ENCODE data around the gene SPACA9. TPM values are rescaled to one million over a fixed set of nuclear protein-coding genes. Genes with fewer than 3 reads are reported as not detected.

Gene SPACA9
- total RNA-seq, 4 donors from 2014 or later: 1.00 to 9.0 (median 1.7) TPM

DNA sequence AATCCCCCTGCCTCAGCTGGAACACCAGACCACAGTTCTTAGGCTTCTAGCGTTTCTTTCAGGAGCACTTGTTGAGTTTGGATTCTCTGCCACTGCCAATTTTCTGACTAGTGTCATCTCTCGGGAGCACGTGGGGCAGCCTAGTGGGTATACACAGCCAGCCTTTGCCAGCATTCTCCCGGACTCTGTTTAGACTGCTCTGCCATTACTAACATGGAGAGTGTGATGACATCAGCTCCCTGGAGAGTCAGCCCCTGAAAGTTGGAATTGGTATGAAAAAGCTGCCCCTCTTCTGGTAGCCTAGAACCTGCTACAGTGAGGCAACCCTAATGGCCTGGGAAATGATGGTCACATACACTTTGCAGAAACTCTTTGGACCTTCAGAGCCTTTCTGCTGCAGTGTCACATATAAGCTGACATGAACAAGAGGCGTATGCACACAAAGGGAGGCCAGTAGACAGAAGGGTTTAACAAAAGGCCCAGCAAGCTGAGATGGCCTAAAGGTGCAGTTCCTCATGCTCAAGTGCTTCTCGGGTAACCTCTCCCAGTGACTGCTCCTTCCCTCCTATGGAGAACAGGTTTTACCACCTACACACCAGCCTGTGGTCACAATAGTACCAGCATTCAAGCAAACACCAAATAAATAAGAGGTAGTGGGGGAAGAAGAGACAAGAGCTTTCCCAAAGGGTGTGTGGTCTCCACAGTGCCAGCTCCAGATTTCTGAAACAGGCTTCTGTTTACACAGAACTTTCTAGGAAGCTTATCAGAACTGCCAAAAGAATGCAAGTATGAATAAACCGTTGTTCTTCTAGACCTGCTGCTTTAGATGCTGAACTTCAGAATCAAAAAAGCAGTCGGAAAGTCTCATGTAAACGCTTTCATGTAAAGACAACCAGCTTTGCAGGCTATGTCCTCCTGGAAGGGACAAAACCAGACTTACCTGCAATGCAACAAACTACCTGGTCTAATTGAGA is 16.5 kb downstream of the SPACA9 start:
- in situ Hi-C loops (cut with MboI; ENCODE audit: low pct_ligation_motif_present in 1 of 4, low pct_unique_long_range_greater_than_20kb in 1 of 4, low sequenced_read_pairs in 3 of 4) (no loop called here), intact Hi-C loops (cut with DNase I; ENCODE audit: low total_unique reads) (no loop called here)
- WGBS, 2 donors (ENCODE audit: low coverage in 1 of 2): 54 to 57% methylated on average over 4 to 9 of the region's 9 CpGs
- H3K4me1 ChIP-seq: peaks cover 0 to 10% (median 6%) of the 10 kb centered on the region in 4 donors
- TF ChIP-seq EP300 (IDR thresholded peaks at IDR 0.05; ENCODE audit: low read depth): no peak
- TF ChIP-seq, protein P1, sequence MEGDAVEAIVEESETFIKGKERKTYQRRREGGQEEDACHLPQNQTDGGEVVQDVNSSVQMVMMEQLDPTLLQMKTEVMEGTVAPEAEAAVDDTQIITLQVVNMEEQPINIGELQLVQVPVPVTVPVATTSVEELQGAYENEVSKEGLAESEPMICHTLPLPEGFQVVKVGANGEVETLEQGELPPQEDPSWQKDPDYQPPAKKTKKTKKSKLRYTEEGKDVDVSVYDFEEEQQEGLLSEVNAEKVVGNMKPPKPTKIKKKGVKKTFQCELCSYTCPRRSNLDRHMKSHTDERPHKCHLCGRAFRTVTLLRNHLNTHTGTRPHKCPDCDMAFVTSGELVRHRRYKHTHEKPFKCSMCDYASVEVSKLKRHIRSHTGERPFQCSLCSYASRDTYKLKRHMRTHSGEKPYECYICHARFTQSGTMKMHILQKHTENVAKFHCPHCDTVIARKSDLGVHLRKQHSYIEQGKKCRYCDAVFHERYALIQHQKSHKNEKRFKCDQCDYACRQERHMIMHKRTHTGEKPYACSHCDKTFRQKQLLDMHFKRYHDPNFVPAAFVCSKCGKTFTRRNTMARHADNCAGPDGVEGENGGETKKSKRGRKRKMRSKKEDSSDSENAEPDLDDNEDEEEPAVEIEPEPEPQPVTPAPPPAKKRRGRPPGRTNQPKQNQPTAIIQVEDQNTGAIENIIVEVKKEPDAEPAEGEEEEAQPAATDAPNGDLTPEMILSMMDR (IDR thresholded peaks at IDR 0.05): no peak
- no peak for TF ChIP-seq POLR2A (IDR thresholded peaks at IDR 0.05)
- no peak for TF ChIP-seq POLR2AphosphoS5 (IDR thresholded peaks at IDR 0.05)
- H3K27me3 ChIP-seq: no peaks in the 10 kb centered on the region
- peak overlapping the region in 2 of 4 donors; percentile 30 to 38 for H3K27ac ChIP-seq
- DNase-seq: no peak
- no peaks in the 10 kb centered on the region for H3K9me3 ChIP-seq
- H3K4me3 ChIP-seq: no peak overlapping the region
- H3K36me3 ChIP-seq: peaks cover 0 to 42% (median 13%) of the 10 kb centered on the region in 4 donors

DNA sequence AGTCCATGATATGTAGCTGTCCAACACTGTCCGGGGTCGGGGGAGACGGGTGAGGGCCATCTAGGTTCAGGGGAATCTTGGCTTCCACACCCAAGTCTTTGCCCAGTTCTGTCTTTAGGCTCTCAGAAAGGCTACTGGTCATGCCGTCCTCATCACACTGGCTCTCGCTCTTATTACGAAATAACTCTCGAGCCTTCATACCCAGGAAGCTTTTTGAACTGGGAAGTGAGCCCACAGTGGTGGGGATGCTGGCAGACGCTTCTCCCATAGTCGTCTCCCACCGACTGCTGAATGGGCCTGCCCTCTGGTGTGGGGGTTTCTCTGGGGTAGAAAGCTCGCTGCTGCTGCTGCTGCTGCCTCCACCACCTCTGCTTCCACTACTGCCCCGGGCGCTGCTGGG is 17.6 kb downstream of the SPACA9 start:
- intact Hi-C loops (cut with DNase I; ENCODE audit: low total_unique reads): no loop called here

DNA sequence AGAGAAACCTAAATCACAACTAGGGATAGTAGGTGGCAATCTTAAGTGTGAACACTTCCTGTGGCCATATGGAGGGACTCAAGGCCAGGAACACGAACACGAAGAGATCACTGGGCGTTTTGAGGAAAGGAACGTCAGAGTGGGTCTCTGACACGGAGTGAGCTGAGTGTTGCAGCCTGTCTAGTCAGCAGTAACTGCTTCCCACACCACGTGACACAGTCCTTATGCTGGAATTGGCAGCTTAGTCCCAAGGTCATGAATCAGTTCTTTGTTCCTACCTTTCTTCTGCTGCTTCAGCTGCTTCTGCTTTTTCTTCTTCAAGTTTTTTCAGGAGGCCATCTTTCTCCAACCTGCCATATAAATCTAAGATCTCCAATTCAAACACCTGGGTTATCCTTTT is 18.2 kb downstream of the SPACA9 start:
- peaks cover 0 to 53% (median 18%) of the 10 kb centered on the region in 4 donors for H3K36me3 ChIP-seq
- no peak for DNase-seq
- 54 to 60% methylated on average over 5 to 6 of the region's 6 CpGs for WGBS, 2 donors (ENCODE audit: low coverage in 1 of 2)

More for the DNA sequence above, 17.6 kb downstream of the SPACA9 start:
- DNase-seq: no peak
- H3K9me3 ChIP-seq: no peaks in the 10 kb centered on the region
- no peak for TF ChIP-seq EP300 (IDR thresholded peaks at IDR 0.05; ENCODE audit: low read depth)
- no peak for TF ChIP-seq POLR2A (IDR thresholded peaks at IDR 0.05)
- TF ChIP-seq, protein P1 (IDR thresholded peaks at IDR 0.05): no peak
- TF ChIP-seq POLR2AphosphoS5 (IDR thresholded peaks at IDR 0.05): no peak
- in situ Hi-C loops (cut with MboI; ENCODE audit: low pct_ligation_motif_present in 1 of 4, low pct_unique_long_range_greater_than_20kb in 1 of 4, low sequenced_read_pairs in 3 of 4): no loop called here
- H3K27ac ChIP-seq: no peak overlapping the region
- peaks cover 0 to 53% (median 18%) of the 10 kb centered on the region in 4 donors for H3K36me3 ChIP-seq
- peaks cover 0 to 10% (median 6%) of the 10 kb centered on the region in 4 donors for H3K4me1 ChIP-seq
- H3K27me3 ChIP-seq: no peaks in the 10 kb centered on the region
- H3K4me3 ChIP-seq: no peak overlapping the region
- 94% methylated on average over 13 of the region's 13 CpGs; no CpG with 5 or more reads in 1 of the 2 donors for WGBS, 2 donors (ENCODE audit: low coverage in 1 of 2)

DNA sequence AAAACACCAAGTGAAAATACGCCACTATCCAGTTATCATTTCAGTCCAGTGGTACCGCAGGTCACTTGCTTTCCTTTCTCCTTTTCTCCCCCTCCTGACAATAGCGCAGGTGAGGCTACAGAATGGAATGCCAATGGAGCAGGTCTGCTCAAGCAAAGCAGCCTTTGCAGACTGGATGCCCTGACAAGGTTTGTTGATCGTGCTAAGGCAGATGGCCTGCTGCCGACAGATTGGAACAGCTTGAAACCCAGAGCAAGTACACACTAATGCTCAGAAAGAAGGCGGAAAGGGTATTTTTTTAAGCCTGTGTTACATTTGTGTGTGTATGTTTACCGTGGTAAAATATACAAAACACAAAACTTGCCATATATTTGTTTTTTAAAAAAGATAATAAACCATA is 19.4 kb downstream of the SPACA9 start:
- H3K27ac ChIP-seq: no peak overlapping the region
- in situ Hi-C loops (cut with MboI; ENCODE audit: low pct_ligation_motif_present in 1 of 4, low pct_unique_long_range_greater_than_20kb in 1 of 4, low sequenced_read_pairs in 3 of 4): no loop called here
- WGBS, 2 donors (ENCODE audit: low coverage in 1 of 2): 91 to 95% methylated on average over 7 of the region's 7 CpGs

More for the DNA sequence above, 18.2 kb downstream of the SPACA9 start:
- in situ Hi-C loops (cut with MboI; ENCODE audit: low pct_ligation_motif_present in 1 of 4, low pct_unique_long_range_greater_than_20kb in 1 of 4, low sequenced_read_pairs in 3 of 4): no loop called here
- Histone ChIP-seq H3K27ac (no peak overlapping the region), H3K27me3 (no peaks in the 10 kb centered on the region), H3K9me3 (no peaks in the 10 kb centered on the region), H3K4me1 (peaks cover 0 to 10% (median 6%) of the 10 kb centered on the region in 4 donors), H3K4me3 (no peak overlapping the region)
- intact Hi-C loops (cut with DNase I; ENCODE audit: low total_unique reads): no loop called here
- TF ChIP-seq POLR2AphosphoS5 (IDR thresholded peaks at IDR 0.05) (no peak), EP300 (IDR thresholded peaks at IDR 0.05; ENCODE audit: low read depth) (no peak), POLR2A (IDR thresholded peaks at IDR 0.05) (no peak)
- TF ChIP-seq, protein P1 (IDR thresholded peaks at IDR 0.05): no peak

More for the DNA sequence above, 19.4 kb downstream of the SPACA9 start:
- intact Hi-C loops (cut with DNase I; ENCODE audit: low total_unique reads): no loop called here
- no peak for DNase-seq
- H3K4me1 ChIP-seq: peaks cover 0 to 10% (median 6%) of the 10 kb centered on the region in 4 donors
- no peaks in the 10 kb centered on the region for H3K27me3 ChIP-seq
- no peak for TF ChIP-seq POLR2A (IDR thresholded peaks at IDR 0.05)
- TF ChIP-seq EP300 (IDR thresholded peaks at IDR 0.05; ENCODE audit: low read depth): no peak
- TF ChIP-seq, protein P1 (IDR thresholded peaks at IDR 0.05): no peak
- no peak for TF ChIP-seq POLR2AphosphoS5 (IDR thresholded peaks at IDR 0.05)
- peaks cover 0 to 57% (median 18%) of the 10 kb centered on the region in 4 donors for H3K36me3 ChIP-seq
- H3K9me3 ChIP-seq: no peaks in the 10 kb centered on the region
- no peak overlapping the region for H3K4me3 ChIP-seq

Data from transverse colon (tissue), 4 donors.